H1 (cell line): Measurements from ENCODE around the gene CD3D. TPM values are rescaled to one million over a fixed set of nuclear protein-coding genes. Genes with fewer than 3 reads are reported as not detected.

Source experiments
- ASH2L ChIP-seq: fragments of 200-600, 300-600 bp; sonication (generic); IDR thresholded peaks from one replicate; pipeline ENCODE4 v1.7.1; 2017; ENCODE audit warnings: low read length
- CBX8 ChIP-seq: fragments of 300-800, 300-1000 bp; sonication (generic); IDR thresholded peaks from 2 replicates; pipeline ENCODE4 v1.7.1; 2016; ENCODE audit warnings: low read depth, low read length, borderline replicate concordance
- CHD7 ChIP-seq: fragments of 300-600 bp; sonication (generic); IDR thresholded peaks from 2 replicates; pipeline ENCODE4 v1.7.1; 2012; ENCODE audit warnings: low read length, moderate library complexity, mild to moderate bottlenecking, inconsistent platforms; ENCODE audit not compliant: insufficient replicate concordance
- CTCF ChIP-seq, 3 experiments: IDR thresholded peaks; 1 replicate in 2 of 3; 2 replicates in 1 of 3; pipeline versions ENCODE4 v1.5.1 to v1.6.1; 2011; ENCODE audit warnings: low read length in 3 of 3, mild to moderate bottlenecking in 3 of 3, inconsistent platforms in 2 of 3, low read depth in 1 of 3, moderate library complexity in 1 of 3; ENCODE audit not compliant: insufficient read depth in 1 of 3; ENCODE audit errors: control extremely low read depth in 1 of 3
- E2F6 ChIP-seq: IDR thresholded peaks from 2 replicates; pipeline ENCODE4 v1.6.1; 2012; ENCODE audit warnings: inconsistent platforms
- FOSL1 ChIP-seq: IDR thresholded peaks from 2 replicates; pipeline ENCODE4 v1.6.1; 2011; ENCODE audit warnings: mild to moderate bottlenecking, low read depth, low read length, moderate library complexity; ENCODE audit not compliant: insufficient read depth
- JUND ChIP-seq: IDR thresholded peaks from 2 replicates; pipeline ENCODE4 v1.6.1; 2011; ENCODE audit warnings: mild to moderate bottlenecking, improper control_type of control experiment, low read length
- polyA plus RNA-seq, 7 experiments: library from polyadenylated mRNA; depleted of rRNA in 3 of 7; stranded (reverse) in 5 of 7; unstranded in 2 of 7; fragments of >200 nt in 5 of 7; fragments of 200-250 nt in 2 of 7; gene quantifications; 1 replicate in 5 of 7; 2 replicates in 1 of 7; 4 replicates in 1 of 7; pipeline versions ENCODE4 v1.2.1 to v1.2.3, GENCODE V29; 2011 to 2013; ENCODE audit warnings: missing spikeins in 2 of 7, mixed read lengths in 2 of 7
- total RNA-seq: library from RNA; stranded (reverse); fragmentation: NEBNext Ultra II Directional; extraction: Animal tissue kit (Norgen Biotek cat#: 25700); gene quantifications from 2 replicates; pipeline ENCODE4 v1.2.1, GENCODE V29; 2021

Gene CD3D
- total and polyA plus RNA-seq, 2 of the 8 experiments (the other 6 are each of a cell fraction or from before 2014, with no cell fraction given) = not detected

GRCh38 chr11:118341815-118342489 is 553 bp downstream of the CD3D start (continued):
- TF ChIP-seq CHD7 (no peak), FOSL1 (no peak), CTCF (IDR thresholded peaks at IDR 0.05; ENCODE audit: control extremely low read depth in 1 of 3, insufficient read depth in 1 of 3, low read depth in 1 of 3, low read length in 3 of 3) (no peak), E2F6 (no peak), ASH2L (no peak), JUND (no peak), CBX8 (no peak)
